Small intestine (tissue), 7 donors: Measurements from ENCODE around the gene ST8SIA1. TPM values are rescaled to one million over a fixed set of nuclear protein-coding genes. Genes with fewer than 3 reads are reported as not detected.

Source experiments
- DNase-seq, 2 donors: peaks; one replicate each; pipeline versions ENCODE4 v3.0.0 to v3.0.0-alpha.2; 2013
- FAIRE-seq: peaks from 2 replicates; lab custom pipeline; 2012; peaks lifted over from hg19 to GRCh38; lab: Jason Lieb, UNC
- H3K27ac ChIP-seq, 3 donors: one replicate each; pipeline ENCODE4 v1.5.1; 2013; ENCODE audit warnings: low read length in 2 of 3, mild to moderate bottlenecking in 2 of 3, control low read depth in 1 of 3, inconsistent platforms in 1 of 3, low read depth in 1 of 3, moderate library complexity in 1 of 3
- H3K27me3 ChIP-seq, 3 donors: one replicate each; pipeline ENCODE4 v1.6.1; 2013; ENCODE audit warnings: low read length in 3 of 3, inconsistent platforms in 1 of 3; ENCODE audit not compliant: control insufficient read depth in 3 of 3, insufficient read depth in 3 of 3
- H3K36me3 ChIP-seq, 3 donors: one replicate each; pipeline ENCODE4 v1.6.1; 2013; ENCODE audit warnings: low read length in 3 of 3, inconsistent platforms in 1 of 3, low read depth in 1 of 3, mild to moderate bottlenecking in 1 of 3, moderate library complexity in 1 of 3; ENCODE audit not compliant: control insufficient read depth in 3 of 3, insufficient read depth in 2 of 3
- H3K4me1 ChIP-seq, 3 donors: one replicate each; pipeline ENCODE4 v1.6.1; 2013; ENCODE audit warnings: low read length in 2 of 3, inconsistent platforms in 1 of 3, low read depth in 1 of 3, mild to moderate bottlenecking in 1 of 3, moderate library complexity in 1 of 3; ENCODE audit not compliant: control insufficient read depth in 3 of 3, insufficient read depth in 2 of 3
- H3K4me3 ChIP-seq, 3 donors: one replicate each; pipeline ENCODE4 v1.5.1; 2013; ENCODE audit warnings: low read length in 3 of 3, control low read depth in 1 of 3, inconsistent platforms in 1 of 3, low read depth in 1 of 3, mild to moderate bottlenecking in 1 of 3, moderate library complexity in 1 of 3
- H3K9me3 ChIP-seq, 2 donors: one replicate each; pipeline ENCODE4 v1.6.1; 2013; ENCODE audit warnings: low read depth in 1 of 2, low read length in 1 of 2; ENCODE audit not compliant: control insufficient read depth in 2 of 2, insufficient read depth in 1 of 2
- WGBS, 3 donors: extraction: QIAGEN DNeasy Blood & Tissue Kit; methylation state at CpG; one replicate each; pipeline ENCODE4 v1.1.7; 2013; 5-methylcytosine and 5-hydroxymethylcytosine counted together
- polyA plus RNA-seq, 4 donors: library from polyadenylated mRNA; stranded (reverse) in 3 of 4; unstranded in 1 of 4; fragments of 200-250 nt in 3 of 4; fragments of 120-200 nt in 1 of 4; gene quantifications; one replicate each; pipeline versions ENCODE4 v1.2.1 to v1.2.3, GENCODE V29; 2013
- donor health status: healthy with polysubstance abuse.
- donor health status: control.
- donor health status: control.
- donor health status: Bipolar disorder and iron deficiency.
- donor health status: healthy.

Gene ST8SIA1
- polyA plus RNA-seq, 4 donors, result 0.81 to 1.4 (median 1.4) TPM; not detected in 1

DNA sequence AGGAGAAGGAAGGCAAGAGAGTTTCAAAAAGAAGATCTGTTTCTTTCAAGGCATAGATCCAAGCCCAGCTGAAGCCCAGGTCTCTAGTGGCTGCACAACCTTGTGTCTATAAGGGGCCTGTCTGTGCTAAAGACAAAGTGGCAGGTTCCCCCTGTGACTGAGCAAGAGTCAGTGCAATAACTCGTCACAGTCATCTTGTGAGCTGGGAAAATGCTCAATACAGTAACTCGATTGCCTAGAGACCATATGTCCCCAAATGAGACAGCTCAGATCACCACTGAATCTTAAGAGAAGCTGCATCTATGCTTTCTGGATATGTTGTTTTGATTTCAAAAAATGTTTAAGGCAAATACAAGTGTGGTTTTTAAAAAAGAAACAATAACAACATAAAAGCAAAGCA lies 24.2 kb downstream of the ST8SIA1 start:
- H3K27ac ChIP-seq, result no peak overlapping the region
- 75 to 84% (median 78%) methylated on average over 2 of the region's 2 CpGs for WGBS, 3 donors
- no peaks in the 10 kb centered on the region for H3K4me1 ChIP-seq
- FAIRE-seq, result no peak
- DNase-seq, result no peak
- H3K36me3 ChIP-seq, result no peaks in the 10 kb centered on the region
- no peaks in the 10 kb centered on the region for H3K27me3 ChIP-seq
- H3K9me3 ChIP-seq, result no peaks in the 10 kb centered on the region
- no peak overlapping the region for H3K4me3 ChIP-seq

DNA sequence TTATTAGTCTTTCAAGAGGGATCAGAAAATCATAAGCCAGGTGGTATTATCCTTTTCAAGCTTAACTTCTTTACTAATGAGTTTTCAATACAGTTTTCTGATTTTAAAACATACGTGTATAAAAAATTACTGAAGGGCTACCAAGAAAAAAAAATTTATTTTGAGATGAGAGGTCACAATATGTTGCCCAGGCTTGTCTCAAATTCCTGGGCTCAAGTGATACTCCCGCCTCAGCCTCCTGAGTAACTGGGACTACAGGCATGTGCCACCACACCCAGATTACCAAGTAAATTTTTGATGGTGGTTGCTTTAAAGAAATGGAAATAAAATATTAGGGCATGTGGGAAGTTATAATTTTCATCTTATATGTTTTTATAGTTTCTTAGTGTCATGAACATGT lies 26.7 kb downstream of the ST8SIA1 start:
- Histone ChIP-seq H3K9me3 (no peaks in the 10 kb centered on the region), H3K27ac (no peak overlapping the region), H3K36me3 (no peaks in the 10 kb centered on the region), H3K4me3 (no peak overlapping the region), H3K4me1 (no peaks in the 10 kb centered on the region), H3K27me3 (no peaks in the 10 kb centered on the region)
- 84 to 90% (median 87%) methylated on average over 2 of the region's 2 CpGs for WGBS, 3 donors
- FAIRE-seq (no peak), DNase-seq (no peak)

DNA sequence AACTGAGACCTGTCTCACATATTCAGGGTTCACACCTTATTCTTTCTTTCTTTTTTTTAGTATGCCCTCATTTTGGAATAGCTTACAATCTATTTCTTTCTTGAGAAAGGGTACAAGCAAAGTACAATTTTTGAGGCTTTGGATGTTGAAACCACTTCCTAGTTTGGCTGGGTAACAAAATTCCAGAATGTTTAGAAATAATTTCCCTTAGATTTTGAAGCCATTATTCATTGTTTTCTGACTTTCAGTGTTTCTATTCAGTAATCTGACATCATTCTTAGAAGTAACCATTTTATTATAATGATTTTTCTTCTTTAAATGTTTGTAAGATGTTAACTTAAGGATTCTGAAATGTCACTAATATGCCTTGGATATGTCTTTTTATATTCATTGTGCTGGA lies 28.2 kb downstream of the ST8SIA1 start:
- no peak for DNase-seq
- H3K27me3 ChIP-seq, result no peaks in the 10 kb centered on the region
- H3K4me1 ChIP-seq, result no peaks in the 10 kb centered on the region
- H3K36me3 ChIP-seq, result no peaks in the 10 kb centered on the region
- H3K4me3 ChIP-seq, result no peak overlapping the region
- no peak overlapping the region for H3K27ac ChIP-seq
- H3K9me3 ChIP-seq, result peaks cover 0 to 3% of the 10 kb centered on the region in 2 donors
- FAIRE-seq, result no peak

DNA sequence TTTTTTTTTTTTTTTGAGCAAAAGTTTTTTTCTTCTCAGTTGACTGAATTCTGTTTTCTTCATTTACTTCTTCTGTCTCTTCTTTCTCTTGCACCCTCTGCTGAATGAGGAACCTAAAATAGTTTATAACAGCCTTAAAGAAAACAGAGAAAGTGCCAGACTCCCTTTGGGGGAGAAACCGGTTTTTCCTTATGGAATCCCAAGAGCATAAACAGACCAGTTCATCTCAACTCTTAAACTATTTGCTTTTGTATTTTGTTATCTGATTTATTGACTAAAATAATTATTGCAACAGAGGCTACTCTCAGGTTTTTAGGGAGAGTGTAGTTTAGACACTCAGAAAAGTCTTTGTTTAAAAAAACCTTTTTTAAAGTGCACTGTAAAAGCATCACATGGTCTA lies 30.2 kb downstream of the ST8SIA1 start:
- H3K9me3 ChIP-seq, result peaks cover 0 to 5% of the 10 kb centered on the region in 2 donors
- no peak for FAIRE-seq
- 28 to 45% (median 39%) methylated on average over 1 of the region's 1 CpG for WGBS, 3 donors
- H3K4me3 ChIP-seq, result no peak overlapping the region
- no peak overlapping the region for H3K27ac ChIP-seq
- no peaks in the 10 kb centered on the region for H3K4me1 ChIP-seq
- no peak for DNase-seq
- no peaks in the 10 kb centered on the region for H3K27me3 ChIP-seq
- no peaks in the 10 kb centered on the region for H3K36me3 ChIP-seq

DNA sequence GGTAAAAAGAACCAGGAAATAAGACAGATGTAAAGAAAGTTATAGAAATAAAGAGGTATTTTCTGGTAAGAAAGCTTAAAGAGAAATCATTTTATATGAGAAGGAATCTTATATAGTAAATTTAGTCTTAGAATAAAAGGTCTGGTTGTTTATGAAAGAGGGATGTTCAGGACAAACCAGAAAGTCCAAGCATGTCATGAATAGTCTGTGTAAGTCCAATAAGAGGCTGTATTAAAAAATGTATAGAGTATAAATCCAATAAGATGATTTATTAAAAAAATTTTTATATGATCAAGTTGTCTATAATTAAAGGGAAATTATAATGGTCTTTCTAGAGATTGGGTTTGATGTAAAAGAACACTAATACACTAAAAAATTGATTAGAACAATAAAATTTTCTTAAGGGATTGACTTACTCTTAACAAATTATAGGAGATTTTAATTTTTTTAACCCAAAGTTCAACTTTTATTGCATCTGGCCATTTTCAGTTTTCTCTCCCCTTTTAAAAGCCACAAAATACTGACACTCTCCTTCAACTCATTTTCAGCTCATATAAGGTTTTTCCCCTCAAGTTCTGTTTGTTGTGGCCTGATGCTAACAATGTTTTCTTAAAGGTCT lies 35.1 kb downstream of the ST8SIA1 start:
- Histone ChIP-seq H3K27me3 (no peaks in the 10 kb centered on the region), H3K4me1 (no peaks in the 10 kb centered on the region), H3K36me3 (no peaks in the 10 kb centered on the region), H3K27ac (no peak overlapping the region), H3K9me3 (peaks cover 1 to 13% of the 10 kb centered on the region in 2 donors), H3K4me3 (no peak overlapping the region)
- no peak for DNase-seq
- peak; percentile 64 for FAIRE-seq

DNA sequence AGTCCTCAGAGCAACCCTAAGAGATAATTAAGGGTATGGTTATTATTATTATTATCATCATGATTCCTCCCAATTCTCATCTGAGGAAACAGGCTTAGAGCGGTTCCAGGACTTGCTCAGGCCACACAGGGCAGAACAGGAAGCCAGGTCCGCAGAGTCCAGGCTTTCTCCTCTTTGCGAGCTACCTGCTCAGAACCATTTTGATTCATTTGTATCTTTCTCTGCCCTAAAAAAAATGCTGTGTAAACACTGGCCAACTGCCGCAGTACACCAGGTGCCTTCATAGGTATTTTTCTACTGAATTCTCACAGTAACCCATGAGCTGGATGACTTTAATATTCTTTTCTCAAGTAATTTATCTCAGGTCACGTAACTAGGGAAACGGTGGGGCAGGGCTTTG lies 45.3 kb downstream of the ST8SIA1 start:
- no peaks in the 10 kb centered on the region for H3K27me3 ChIP-seq
- H3K36me3 ChIP-seq, result no peaks in the 10 kb centered on the region
- H3K27ac ChIP-seq, result no peak overlapping the region
- 84 to 92% (median 87%) methylated on average over 6 of the region's 6 CpGs for WGBS, 3 donors
- H3K9me3 ChIP-seq, result no peaks in the 10 kb centered on the region
- no peak for FAIRE-seq
- no peak for DNase-seq
- no peaks in the 10 kb centered on the region for H3K4me1 ChIP-seq
- no peak overlapping the region for H3K4me3 ChIP-seq

DNA sequence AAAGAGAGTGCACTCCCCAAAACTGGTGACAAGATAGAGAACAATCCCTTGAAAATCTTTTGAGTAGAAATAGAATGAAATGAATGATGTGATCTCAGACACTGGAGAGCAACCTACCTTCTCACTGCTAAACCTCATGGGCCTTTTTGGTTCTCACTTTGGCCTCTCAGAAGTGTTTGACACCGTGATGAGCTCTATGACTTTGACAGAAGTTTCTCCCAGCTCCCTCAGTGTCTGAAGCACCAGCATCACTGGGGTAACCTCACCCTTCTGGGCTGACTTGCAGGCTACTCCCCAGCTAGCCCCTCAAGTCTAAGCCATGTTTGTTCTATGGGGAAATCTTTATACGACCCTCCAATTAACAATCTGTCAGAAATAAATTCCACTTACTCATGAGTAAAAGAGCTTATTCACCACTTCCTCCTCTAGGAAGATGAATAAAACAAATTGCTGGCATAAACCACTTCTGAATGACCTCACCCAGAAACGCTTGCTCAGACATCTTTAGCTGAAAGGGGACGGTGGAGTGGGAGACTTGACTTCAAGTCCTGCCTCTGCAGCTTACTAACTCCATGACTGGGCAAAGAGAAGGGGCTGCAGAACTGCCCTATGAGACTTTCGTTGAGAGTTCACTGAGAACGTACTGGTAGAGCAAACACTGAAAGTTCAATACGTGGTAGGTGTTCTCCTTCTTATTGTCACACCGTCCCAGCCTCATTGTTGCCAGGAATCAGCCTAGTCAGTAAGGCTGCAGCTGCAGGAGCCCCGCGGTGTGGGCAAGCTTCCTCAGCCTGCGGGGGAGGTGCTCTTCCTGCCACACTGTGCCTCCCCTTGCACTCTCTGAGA lies 46.5 kb downstream of the ST8SIA1 start:
- Histone ChIP-seq H3K36me3 (no peaks in the 10 kb centered on the region), H3K4me1 (no peaks in the 10 kb centered on the region), H3K27ac (no peak overlapping the region), H3K4me3 (no peak overlapping the region), H3K9me3 (no peaks in the 10 kb centered on the region), H3K27me3 (no peaks in the 10 kb centered on the region)
- DNase-seq (no peak), FAIRE-seq (no peak)
- 31 to 35% (median 31%) methylated on average over 11 of the region's 11 CpGs for WGBS, 3 donors

DNA sequence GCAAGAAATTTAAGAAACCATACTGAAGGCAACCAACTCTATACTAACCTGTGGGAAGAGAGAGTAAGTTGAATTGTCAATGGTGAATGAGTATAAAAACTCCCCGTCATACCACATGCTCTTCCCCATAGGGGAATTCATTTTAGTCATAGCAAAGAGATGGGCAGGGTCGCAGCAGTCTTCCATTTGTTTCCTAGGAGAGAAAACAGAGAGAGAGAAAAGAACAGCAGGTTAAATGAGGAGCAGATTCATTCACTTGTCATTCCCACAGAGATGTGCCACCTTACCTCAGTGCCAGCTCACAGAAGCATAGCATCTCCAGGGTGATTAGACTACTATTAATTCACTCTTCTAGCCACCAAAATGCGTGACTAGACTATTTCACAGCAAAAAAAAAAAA lies 47.4 kb downstream of the ST8SIA1 start:
- DNase-seq, result no peak
- Histone ChIP-seq H3K36me3 (no peaks in the 10 kb centered on the region), H3K27me3 (no peaks in the 10 kb centered on the region), H3K9me3 (no peaks in the 10 kb centered on the region), H3K27ac (no peak overlapping the region), H3K4me3 (no peak overlapping the region), H3K4me1 (no peaks in the 10 kb centered on the region)
- no peak for FAIRE-seq
- 59 to 84% (median 70%) methylated on average over 3 of the region's 3 CpGs for WGBS, 3 donors
